Fibroblast of skin of right biceps (primary cell): ENCODE data around the gene TRMT112.
"Not testable (repeated sequence)": the region's sequence is repeated elsewhere in the genome, so short reads cannot be mapped to it uniquely, and the experiment has no call there.

ENCODE experiments used
- DNase-seq: peaks from one replicate; pipeline ENCODE4 v3.0.0-alpha.2; 2013

TRMT112 gene

DNA sequence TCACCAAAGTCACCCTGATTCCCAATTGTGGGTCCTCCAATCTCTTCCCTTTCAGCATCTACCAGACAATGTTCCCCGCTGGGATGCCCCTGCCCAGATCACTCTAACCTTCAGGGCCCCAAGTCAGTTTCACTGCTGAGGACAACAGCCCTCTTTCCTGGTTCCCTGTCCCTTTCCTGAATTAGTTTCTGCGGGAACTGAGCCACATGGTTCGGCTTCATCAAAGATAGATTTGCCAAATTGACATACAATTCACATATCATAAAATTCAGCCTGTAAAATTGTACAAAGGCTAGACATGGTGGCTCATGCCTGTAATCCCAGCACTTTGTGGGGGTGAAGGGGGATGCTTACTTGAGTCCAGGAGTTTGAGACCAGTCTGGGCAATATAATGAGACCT, 10.6 kb upstream of the TRMT112 start:
- no peak for DNase-seq

DNA sequence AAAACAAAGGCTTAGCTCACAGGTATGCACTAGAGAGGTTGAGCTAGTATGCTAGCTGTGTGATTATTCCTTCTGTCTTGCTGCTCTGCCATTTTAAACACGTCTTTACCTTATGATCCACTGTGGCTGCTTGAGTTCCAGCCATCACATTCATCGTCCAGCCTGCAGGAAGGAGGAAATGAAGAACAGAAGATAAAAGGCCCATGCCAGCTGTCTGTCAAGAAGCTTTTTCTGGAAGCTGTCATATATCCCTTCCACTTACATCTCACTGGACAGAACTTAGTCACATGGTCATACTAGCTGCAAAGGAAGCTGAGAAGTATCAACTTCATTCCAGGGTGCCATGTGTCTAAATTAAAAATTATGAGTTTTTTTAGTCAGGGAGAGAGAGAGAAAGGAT, 10.0 kb upstream of the TRMT112 start:
- DNase-seq, result no peak

DNA sequence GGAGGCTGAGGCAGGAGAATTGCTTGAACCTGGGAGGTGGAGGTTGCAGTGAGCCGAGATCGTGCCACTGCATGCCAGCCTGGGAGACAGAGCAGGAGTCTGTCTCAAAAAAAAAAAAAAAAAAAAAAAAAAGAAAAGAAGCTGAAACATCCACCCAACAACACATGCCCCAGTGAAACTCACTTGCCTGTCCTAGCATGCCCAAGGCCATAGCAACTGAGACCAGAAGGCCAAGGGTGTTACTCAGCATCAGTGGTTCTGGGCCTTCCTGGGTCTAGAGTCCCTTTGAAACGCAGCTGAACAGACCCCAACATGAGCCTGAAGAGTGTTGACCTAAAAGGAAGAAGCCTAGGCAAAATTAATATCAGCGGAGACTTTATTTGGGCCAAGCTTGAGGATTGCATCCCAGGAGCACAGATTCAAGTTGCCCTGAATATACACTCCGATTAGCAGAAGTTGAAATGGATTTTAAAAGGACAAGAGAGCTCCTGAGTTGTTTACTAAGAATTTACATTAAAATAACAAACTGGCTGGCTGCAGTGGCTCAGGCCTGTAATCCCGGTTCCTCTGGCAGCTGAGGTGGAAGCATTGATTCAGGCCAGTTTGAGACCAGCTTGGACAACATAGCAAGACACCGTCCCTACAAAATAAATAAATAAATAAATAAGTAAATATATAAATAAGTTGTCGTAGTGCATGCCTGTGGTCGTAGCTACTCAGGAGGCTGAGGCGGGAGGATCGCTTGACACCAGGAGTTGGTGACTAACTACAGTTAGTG, 7.5 kb upstream of the TRMT112 start:
- DNase-seq, result no peak

DNA sequence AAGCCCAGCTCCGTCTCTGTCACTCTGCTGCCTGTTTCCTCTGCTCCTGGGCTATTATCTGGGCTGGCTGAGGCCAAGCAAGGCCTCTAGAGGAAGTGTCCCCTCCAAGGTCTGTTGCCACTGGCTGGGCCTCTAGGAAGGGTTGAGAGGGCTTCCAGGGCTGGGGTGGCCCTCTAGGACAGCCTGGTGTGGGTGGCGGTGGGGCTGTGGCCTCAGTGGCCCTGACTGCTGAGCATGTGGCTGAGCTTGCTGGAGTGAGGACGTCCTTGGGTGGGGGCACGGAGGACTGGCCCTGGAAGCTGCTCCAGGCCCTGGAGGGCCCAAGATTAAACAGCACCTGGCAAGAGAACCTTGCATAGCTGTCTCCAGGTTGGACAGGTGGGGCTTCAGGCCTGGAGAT, 6.6 kb upstream of the TRMT112 start:
- not testable (repeated sequence) for DNase-seq

DNA sequence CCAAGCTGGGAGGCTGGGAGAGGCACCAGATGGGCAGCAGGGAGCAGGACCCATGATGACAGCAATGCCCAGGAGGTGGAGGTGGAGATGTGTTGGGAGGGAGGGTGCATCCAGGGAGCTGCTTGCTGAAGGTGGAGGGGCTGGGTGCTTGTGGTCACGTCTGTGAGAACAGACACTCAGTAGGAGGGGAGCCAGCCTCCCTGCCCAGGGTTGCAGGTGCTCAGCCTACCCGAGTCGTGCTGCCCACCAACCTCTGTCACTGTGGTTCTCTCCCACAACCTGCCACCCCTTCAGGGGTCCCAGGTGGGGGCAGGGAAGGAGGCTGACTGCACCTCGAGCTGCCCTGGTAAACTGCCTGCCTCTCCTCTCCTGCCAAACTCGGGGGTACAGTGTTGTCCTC, 6.0 kb upstream of the TRMT112 start:
- DNase-seq, result no peak

DNA sequence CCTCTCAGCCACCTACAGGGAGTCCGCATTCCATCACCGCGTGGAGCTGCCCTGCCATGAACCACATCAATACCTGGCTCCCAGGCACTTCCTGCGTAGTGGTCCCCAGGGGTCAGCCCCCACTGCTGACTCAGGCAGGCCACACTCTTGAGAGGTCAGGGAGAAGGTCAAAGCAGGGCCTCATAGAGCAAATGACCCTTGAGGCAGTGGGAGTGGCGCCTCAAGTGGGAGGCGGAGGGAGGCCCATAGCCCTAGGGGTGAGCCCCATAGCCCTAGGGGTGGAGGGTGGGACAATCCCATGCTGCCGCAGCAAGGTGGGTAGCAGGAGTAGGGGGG, 5.5 kb upstream of the TRMT112 start:
- no peak for DNase-seq

DNA sequence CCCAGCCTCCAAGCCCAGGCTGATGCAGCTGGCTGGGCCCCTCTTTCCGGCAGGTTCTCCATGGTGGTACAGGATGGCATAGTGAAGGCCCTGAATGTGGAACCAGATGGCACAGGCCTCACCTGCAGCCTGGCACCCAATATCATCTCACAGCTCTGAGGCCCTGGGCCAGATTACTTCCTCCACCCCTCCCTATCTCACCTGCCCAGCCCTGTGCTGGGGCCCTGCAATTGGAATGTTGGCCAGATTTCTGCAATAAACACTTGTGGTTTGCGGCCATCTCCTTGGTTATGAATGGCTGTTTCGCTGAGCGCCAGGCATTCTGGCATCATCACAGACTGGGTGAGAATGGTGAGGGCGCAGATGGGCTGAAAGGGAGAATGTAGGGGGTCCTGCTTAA, 4.2 kb upstream of the TRMT112 start:
- no peak for DNase-seq

DNA sequence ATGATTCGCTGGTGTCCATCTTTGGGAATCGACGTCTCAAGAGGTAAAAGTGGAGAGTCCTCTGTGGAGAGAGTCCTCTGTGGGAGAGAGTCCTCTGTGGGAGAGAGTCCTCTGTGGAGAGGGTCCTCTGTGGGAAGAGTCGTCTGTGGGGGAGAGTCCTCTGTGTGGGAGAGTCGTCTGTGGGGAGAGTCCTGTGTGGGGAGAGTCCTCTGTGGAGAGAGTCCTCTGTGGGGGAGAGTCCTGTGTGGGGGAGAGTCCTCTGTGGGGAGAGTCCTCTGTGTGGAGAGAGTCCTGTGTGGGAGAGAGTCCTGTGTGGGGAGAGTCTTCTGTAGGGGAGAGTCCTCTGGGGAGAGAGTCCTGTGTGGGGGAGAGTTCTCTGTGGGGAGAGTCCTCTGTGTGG, 3.7 kb upstream of the TRMT112 start:
- no peak for DNase-seq

DNA sequence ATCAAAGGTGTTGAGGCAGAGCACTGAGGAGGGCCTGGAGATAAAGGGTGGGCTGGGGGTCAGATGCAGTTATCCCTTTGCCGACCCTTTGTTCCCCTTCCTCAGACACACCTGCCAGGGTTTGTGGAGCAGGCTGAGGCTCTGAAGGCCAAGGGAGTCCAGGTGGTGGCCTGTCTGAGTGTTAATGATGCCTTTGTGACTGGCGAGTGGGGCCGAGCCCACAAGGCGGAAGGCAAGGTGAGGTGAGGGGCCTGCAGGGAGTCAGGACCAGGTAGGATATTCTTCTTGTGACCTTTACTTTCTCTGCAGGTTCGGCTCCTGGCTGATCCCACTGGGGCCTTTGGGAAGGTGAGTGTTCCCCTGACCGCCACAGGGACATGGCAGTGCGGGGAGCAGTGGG, 3.2 kb upstream of the TRMT112 start:
- no peak for DNase-seq

DNA sequence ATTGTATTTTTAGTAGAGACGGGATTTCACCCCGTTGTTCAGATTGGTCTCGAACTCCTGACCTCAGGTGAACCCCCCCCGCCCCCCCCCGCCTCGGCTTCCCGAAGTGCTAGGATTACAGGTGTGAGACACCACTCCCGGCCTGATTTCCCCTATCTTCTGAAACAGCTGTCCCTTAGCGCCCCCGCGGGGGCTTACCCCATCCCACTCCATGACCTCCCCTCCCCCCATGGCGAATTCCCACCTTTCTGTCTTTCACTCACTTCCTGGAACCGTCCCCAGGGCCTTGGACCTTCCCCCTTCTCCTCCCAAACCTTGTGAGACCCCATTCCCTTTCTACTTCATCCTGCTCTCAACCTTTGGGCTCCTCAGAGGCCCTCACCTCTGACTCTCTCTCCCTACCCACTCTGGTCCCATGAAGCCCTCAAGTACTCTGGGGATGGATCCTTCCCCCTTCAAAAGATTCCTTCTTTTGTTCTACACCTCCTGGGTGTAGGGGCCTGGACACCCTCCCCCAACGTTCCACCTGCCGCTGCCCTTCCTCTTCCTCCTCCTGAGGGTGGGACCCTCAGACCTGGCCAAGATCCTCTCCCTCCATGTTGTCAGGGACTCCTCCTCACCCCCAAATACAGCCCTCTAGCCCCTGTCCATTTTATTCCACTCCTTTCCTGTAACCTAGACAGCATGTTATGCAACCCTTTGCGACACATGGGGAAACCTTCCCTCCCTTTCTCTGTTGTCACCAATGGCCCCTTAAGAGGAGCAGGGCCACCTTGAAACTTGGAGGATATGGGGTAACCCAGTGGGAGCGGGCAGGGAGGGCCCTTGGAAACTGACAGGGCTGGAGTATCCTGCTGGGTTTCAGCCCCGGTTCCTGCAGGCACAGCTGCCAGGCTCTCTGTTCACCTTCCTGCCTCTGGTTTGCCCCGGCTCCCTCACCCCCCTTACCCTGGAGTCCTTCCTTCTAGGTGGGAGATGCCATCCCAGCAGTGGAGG, 1.7 kb upstream of the TRMT112 start:
- DNase-seq, result no peak

DNA sequence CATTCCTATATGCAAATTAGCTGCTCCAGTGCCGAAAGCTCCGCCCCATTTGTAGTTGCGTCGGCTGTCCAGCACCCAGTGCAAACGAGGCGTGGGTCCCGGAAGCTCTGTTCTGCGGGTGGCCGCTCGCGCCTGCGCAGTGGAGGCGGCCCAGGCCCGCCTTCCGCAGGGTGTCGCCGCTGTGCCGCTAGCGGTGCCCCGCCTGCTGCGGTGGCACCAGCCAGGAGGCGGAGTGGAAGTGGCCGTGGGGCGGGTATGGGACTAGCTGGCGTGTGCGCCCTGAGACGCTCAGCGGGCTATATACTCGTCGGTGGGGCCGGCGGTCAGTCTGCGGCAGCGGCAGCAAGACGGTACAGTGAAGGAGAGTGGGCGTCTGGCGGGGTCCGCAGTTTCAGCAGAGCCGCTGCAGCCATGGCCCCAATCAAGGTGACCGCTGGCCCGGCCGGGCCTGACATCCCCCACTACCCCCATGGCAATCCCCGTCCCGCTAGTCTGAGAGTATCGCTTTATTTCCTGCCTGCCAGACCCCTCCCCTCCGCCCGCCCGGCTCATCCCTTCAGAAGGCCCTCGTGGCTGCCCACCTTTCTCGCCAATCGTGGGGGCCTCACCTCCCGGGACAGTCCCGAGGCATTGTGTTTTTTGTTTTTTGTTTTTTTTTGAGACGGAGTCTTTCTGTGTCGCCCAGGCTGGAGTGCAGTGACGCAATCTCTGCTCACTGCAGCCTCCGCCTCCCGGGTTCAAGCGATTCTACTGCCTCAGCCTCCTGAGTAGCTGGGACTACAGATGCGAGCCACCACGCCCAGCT, 804 bp upstream of the TRMT112 start, which contains the start of gene PRDX5:
Gene PRDX5 (plus strand): TSS at position 161 of the 805 bp plus-strand sequence. CDS start 95 bp downstream, at position 256.
- DNase-seq, result peak; percentile 96

DNA sequence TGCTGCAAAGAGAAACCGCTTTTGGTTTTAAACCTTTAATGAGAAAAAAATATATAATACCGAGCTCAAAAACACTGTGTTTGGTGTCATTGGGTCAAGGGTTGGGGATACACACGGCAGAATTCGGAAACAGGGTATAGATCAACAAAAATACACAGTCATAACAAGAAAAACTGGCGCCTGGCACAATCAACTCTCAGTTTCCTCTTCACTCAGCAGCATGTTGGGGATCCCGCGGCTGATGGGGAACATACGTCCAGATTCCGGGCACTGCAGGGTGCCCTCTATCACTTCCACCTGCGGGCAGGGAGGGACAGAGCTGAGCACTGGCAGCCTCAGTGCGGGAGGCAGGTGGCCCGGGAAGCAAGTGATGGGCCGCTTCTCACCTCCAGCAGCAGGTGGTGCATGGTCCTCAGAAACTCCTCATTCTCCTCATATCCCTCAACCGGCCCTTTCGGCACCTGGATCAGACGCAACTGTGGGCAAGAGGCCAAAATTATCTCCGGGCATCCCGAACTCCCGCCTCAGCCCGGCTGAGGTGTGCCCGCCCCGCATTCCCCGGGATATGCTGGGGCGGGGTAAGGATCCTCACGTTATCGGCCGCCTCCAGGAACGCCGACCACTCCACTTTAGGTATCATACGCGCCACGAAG, 561 bp downstream of the TRMT112 start:
- DNase-seq, result no peak

DNA sequence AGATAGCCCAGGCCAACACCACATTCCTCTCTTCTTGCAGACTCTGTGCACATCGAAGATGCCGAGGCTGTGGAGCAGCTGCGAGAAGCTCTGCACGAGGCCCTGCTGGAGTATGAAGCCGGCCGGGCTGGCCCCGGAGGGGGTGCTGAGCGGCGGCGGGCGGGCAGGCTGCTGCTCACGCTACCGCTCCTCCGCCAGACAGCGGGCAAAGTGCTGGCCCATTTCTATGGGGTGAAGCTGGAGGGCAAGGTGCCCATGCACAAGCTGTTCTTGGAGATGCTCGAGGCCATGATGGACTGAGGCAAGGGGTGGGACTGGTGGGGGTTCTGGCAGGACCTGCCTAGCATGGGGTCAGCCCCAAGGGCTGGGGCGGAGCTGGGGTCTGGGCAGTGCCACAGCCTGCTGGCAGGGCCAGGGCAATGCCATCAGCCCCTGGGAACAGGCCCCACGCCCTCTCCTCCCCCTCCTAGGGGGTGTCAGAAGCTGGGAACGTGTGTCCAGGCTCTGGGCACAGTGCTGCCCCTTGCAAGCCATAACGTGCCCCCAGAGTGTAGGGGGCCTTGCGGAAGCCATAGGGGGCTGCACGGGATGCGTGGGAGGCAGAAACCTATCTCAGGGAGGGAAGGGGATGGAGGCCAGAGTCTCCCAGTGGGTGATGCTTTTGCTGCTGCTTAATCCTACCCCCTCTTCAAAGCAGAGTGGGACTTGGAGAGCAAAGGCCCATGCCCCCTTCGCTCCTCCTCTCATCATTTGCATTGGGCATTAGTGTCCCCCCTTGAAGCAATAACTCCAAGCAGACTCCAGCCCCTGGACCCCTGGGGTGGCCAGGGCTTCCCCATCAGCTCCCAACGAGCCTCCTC, 1.5 kb downstream of the TRMT112 start:
- DNase-seq, result not testable (repeated sequence)

DNA sequence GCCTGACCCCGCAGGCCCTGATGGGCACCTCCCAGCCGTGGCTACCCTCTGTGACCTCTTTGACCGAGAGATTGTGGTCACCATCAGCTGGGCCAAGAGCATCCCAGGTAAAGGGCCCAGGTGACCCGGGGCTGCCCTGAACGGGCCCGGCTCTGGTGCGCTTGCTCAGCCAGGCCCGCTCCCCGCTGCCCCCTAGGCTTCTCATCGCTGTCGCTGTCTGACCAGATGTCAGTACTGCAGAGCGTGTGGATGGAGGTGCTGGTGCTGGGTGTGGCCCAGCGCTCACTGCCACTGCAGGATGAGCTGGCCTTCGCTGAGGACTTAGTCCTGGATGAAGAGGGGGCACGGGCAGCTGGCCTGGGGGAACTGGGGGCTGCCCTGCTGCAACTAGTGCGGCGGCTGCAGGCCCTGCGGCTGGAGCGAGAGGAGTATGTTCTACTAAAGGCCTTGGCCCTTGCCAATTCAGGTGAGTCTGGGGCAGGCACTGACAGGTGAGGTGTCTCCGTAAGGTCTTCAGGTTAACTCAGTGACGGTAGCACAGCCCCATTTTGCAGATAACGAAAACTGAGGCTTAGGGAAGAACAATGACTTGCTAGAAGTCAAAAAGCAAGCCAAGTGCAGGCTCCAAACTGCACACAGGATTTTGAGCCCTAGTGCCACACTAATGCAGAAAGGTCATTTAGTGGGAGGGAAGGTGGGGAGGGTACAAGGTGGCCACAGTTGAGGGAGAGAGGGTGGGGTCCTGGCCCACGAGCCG, 2.4 kb downstream of the TRMT112 start:
- no peak for DNase-seq

DNA sequence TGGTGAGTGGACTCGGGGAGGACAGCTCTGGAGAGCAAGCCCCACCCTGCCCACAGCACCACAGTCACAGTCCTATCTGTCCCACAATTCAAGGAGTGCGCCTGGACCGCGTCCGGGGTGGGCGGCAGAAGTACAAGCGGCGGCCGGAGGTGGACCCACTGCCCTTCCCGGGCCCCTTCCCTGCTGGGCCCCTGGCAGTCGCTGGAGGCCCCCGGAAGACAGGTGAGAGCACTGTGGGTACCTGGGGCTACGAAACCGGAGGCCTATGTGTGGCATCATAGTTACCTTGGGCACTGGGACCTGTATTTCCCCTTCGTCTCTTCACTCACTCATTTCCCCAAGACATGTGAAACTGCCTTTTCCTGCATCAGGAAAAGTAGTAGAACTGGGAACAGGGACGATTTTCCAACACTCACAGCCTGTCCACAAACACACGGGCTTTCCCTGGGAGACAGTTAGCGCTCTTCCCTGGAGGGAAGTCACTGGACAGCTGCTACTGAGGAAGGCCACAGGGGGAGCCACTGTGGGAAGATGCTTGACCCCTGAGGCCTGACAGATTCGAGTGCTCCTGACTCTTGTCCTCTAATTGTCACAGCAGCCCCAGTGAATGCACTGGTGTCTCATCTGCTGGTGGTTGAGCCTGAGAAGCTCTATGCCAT, 3.1 kb downstream of the TRMT112 start:
- no peak for DNase-seq

DNA sequence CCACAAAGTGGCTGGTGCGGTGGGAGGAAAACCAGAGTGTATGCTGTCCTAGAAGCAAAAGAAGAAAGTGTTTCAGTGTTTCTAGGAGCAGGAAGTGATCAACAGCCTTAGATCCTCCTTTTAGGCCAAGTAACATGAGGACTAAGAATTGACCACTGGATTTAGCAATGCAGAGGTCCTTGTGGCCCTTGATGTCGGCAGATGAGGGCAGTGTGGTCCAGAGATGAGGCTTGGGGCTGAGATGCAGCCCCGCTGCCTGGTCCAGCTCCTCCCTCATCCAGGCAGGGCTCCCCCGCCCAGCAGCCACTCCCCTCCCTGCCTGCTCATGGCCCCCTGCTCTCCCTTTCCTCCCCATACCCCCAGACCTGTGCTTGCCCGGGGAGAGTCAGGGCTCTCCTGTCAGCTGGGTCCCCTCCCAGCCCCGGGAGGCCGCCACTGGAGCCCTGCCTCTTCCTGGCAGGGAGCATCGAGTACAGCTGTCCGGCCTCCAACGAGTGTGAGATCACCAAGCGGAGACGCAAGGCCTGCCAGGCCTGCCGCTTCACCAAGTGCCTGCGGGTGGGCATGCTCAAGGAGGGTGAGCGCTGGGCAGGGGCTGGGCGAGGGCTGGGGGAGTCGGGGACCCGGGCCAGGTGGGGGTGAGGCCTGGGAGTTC, 3.7 kb downstream of the TRMT112 start:
- DNase-seq, result no peak

DNA sequence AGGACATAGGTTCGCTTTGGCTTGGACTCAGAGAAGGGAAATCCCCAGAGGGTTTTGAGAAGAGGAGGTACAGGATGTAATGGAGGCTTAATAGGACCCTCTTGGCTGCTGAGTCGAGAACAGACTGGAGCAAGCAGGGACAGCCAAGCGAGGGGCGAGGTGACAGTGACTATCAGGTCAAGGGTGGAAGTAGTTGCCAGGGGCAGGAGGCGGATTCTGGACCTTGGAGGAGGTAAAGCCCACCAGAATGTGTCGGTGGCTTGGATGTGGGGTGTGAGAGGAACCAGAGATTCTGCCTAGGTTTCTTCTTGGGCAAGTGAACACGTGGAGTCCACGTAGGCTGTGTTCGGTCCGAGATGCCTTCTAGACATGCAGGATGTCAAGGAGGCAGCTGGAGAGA, 4.4 kb downstream of the TRMT112 start:
- DNase-seq, result no peak

DNA sequence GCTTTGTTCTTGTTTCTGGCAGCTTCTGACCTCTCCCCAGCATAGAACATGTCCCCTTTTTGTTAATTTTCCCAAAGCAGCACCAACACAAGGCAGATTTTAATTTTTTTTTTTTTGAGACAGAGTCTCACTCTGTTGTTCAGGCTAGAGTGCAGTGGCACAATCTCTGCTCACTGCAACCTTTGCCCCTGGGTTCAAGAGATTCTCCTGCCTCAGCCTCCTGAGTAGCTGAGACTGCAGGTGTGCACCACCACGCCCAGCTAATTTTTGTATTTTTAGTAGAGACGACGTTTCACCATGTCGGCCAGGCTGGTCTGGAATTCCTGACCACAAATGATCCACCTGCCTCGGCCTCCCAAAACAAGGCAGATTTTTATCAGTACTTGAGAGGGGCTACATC, 9.6 kb downstream of the TRMT112 start:
- not testable (repeated sequence) for DNase-seq

DNA sequence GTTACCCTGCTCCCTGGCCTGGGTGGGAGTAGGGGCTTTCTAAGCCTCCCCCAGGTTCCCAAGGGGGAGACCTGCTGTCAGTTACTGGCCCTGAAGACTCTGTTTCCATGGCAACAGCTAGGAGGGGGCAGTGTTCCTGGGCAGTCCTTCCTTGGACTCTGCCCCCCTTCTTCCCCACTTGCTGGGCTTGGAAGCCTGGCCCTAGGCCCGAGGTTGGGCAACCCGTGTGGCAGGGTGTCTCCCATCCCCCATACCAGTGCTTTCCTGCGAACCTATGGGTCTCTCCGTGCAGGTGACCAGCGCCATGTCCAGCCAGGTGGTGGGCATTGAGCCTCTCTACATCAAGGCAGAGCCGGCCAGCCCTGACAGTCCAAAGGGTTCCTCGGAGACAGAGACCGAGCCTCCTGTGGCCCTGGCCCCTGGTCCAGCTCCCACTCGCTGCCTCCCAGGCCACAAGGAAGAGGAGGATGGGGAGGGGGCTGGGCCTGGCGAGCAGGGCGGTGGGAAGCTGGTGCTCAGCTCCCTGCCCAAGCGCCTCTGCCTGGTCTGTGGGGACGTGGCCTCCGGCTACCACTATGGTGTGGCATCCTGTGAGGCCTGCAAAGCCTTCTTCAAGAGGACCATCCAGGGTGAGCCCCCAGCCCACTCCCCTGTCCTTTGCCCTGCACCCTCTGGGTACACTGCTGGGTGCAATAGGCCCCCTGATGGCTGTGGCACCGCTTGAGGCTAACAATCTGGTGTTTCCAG, 10.3 kb downstream of the TRMT112 start:
- no peak for DNase-seq
